ENCODE measurements around the gene CPD. TPM values are rescaled to one million over a fixed set of nuclear protein-coding genes. Genes with fewer than 3 reads are reported as not detected.

The CPD gene
- polyA plus RNA-seq, 3 donors = 6.9 to 12.9 (median 9.6) TPM

- no peak overlapping the region for H3K27ac ChIP-seq (ENCODE audit: low read depth, low read length)
- 96 to 100% (median 98%) methylated on average over 2 of the region's 2 CpGs for WGBS, 3 donors
Measured at GRCh38 chr17:30468465-30468864, 89.7 kb downstream of the CPD start.

GRCh38 chr17:30472238-30472890 is 93.6 kb downstream of the CPD start:
- no peak overlapping the region for H3K27ac ChIP-seq (ENCODE audit: low read depth, low read length)

GRCh38 chr17:30475206-30475605 is 96.5 kb downstream of the CPD start:
- H3K27ac ChIP-seq (ENCODE audit: low read depth, low read length) = no peak overlapping the region
- WGBS, 3 donors = 85 to 98% (median 96%) methylated on average over 2 of the region's 2 CpGs

More at GRCh38 chr17:30472238-30472890, 93.6 kb downstream of the CPD start:
- WGBS, 3 donors = 50 to 60% (median 58%) methylated on average over 10 of the region's 10 CpGs

- H3K27ac ChIP-seq (ENCODE audit: low read depth, low read length) = no peak overlapping the region
- WGBS, 3 donors = 14 to 19% (median 15%) methylated on average over 7 of the region's 7 CpGs
Measured at GRCh38 chr17:30476726-30477082, 98.0 kb downstream of the CPD start.

GRCh38 chr17:30477083-30477773 is 98.5 kb downstream of the CPD start, which contains the start of gene GOSR1:
GOSR1 (plus strand) TSS chr17:30477408; CDS start chr17:30477434, 26 bp downstream.
- 0% methylated on average over 37 of the region's 37 CpGs for WGBS, 3 donors
- H3K27ac ChIP-seq (ENCODE audit: low read depth, low read length) = peak within 1 kb of the TSS; percentile 60

GRCh38 chr17:30477774-30478115 is 99.0 kb downstream of the CPD start:
- 0 to 1% (median 0%) methylated on average over 9 of the region's 9 CpGs for WGBS, 3 donors
- peak overlapping the region; percentile 60 for H3K27ac ChIP-seq (ENCODE audit: low read depth, low read length)

GRCh38 chr17:30482555-30482954 is 103.8 kb downstream of the CPD start:
- H3K27ac ChIP-seq (ENCODE audit: low read depth, low read length) = no peak overlapping the region

GRCh38 chr17:30483159-30483558 is 104.4 kb downstream of the CPD start:
- WGBS, 3 donors = 95 to 97% (median 95%) methylated on average over 1 of the region's 1 CpG
- no peak overlapping the region for H3K27ac ChIP-seq (ENCODE audit: low read depth, low read length)

- WGBS, 3 donors = 59 to 68% (median 64%) methylated on average over 2 of the region's 2 CpGs
- H3K27ac ChIP-seq (ENCODE audit: low read depth, low read length) = no peak overlapping the region
Measured at GRCh38 chr17:30493780-30494179, 115.1 kb downstream of the CPD start.

- H3K27ac ChIP-seq (ENCODE audit: low read depth, low read length) = no peak overlapping the region
Measured at GRCh38 chr17:30495586-30495985, 116.9 kb downstream of the CPD start.

GRCh38 chr17:30503558-30503957 is 124.8 kb downstream of the CPD start:
- no peak overlapping the region for H3K27ac ChIP-seq (ENCODE audit: low read depth, low read length)
- 79 to 89% (median 89%) methylated on average over 4 of the region's 4 CpGs for WGBS, 3 donors

GRCh38 chr17:30505868-30506417 is 127.2 kb downstream of the CPD start:
- H3K27ac ChIP-seq (ENCODE audit: low read depth, low read length) = no peak overlapping the region
- 83 to 85% (median 84%) methylated on average over 6 of the region's 6 CpGs for WGBS, 3 donors

GRCh38 chr17:30506481-30506880 is 127.8 kb downstream of the CPD start:
- no peak overlapping the region for H3K27ac ChIP-seq (ENCODE audit: low read depth, low read length)
- WGBS, 3 donors = 88 to 98% (median 91%) methylated on average over 1 of the region's 1 CpG

GRCh38 chr17:30513346-30513745 is 134.6 kb downstream of the CPD start:
- WGBS, 3 donors = 96 to 100% (median 100%) methylated on average over 1 of the region's 1 CpG
- H3K27ac ChIP-seq (ENCODE audit: low read depth, low read length) = no peak overlapping the region

GRCh38 chr17:30514895-30515596 is 136.3 kb downstream of the CPD start:
- H3K27ac ChIP-seq (ENCODE audit: low read depth, low read length) = no peak overlapping the region
- WGBS, 3 donors = 82 to 98% (median 83%) methylated on average over 3 of the region's 3 CpGs

GRCh38 chr17:30517786-30518185 is 139.1 kb downstream of the CPD start:
- WGBS, 3 donors = 69 to 81% (median 78%) methylated on average over 1 of the region's 1 CpG
- no peak overlapping the region for H3K27ac ChIP-seq (ENCODE audit: low read depth, low read length)

- WGBS, 3 donors = 65 to 87% (median 75%) methylated on average over 5 of the region's 5 CpGs
Measured at GRCh38 chr17:30519166-30519565, 140.4 kb downstream of the CPD start.

More at GRCh38 chr17:30519166-30519565, 140.4 kb downstream of the CPD start:
- no peak overlapping the region for H3K27ac ChIP-seq (ENCODE audit: low read depth, low read length)

All from adipose tissue (tissue), 3 donors.